HFFc6 (cell line): ENCODE data around the gene PRSS57. TPM values are rescaled to one million over a fixed set of nuclear protein-coding genes. Genes with fewer than 3 reads are reported as not detected.

Experiments used
- DNase-seq: peaks from one replicate; pipeline ENCODE4 v3.0.0-alpha.2; 2018
- H3K27ac Mint-ChIP-seq: 2 replicates; pipeline ENCODE4 v1.8.0; 2020; ENCODE audit warnings: mild to moderate bottlenecking, mixed read lengths
- H3K27me3 Mint-ChIP-seq: 2 replicates; pipeline ENCODE4 v1.8.0; 2021; ENCODE audit warnings: mild to moderate bottlenecking, moderate library complexity, mixed read lengths; ENCODE audit not compliant: insufficient read depth
- H3K36me3 Mint-ChIP-seq: 2 replicates; pipeline ENCODE4 v1.8.0; 2021; ENCODE audit warnings: low read depth, mixed read lengths
- H3K4me1 Mint-ChIP-seq: 2 replicates; pipeline ENCODE4 v1.8.0; 2020; ENCODE audit warnings: low read depth, mixed read lengths
- H3K4me3 Mint-ChIP-seq: 2 replicates; pipeline ENCODE4 v1.8.0; 2020; ENCODE audit warnings: mild to moderate bottlenecking, moderate library complexity, mixed read lengths
- H3K9me3 Mint-ChIP-seq: 2 replicates; pipeline ENCODE4 v1.8.0; 2020; ENCODE audit warnings: mild to moderate bottlenecking, mixed read lengths
- total RNA-seq, 6 experiments: library from RNA; stranded (reverse); fragmentation: NEBNext Ultra II Directional; extraction: Animal tissue kit (Norgen Biotek cat#: 25700); gene quantifications; 2 replicates in 1 of 6; 3 replicates in 5 of 6; pipeline ENCODE4 v1.2.3, GENCODE V29; 2021
- TF ChIP-seq, protein P1 (sequence below): fragments of 200-600 bp; sonication (generic); IDR thresholded peaks from 2 replicates; pipeline ENCODE4 v1.5.0; 2021; ENCODE audit warnings: antibody characterized with exemption, mild to moderate bottlenecking

The PRSS57 gene
- total RNA-seq, 6 experiments from 2014 or later, result not detected

DNA sequence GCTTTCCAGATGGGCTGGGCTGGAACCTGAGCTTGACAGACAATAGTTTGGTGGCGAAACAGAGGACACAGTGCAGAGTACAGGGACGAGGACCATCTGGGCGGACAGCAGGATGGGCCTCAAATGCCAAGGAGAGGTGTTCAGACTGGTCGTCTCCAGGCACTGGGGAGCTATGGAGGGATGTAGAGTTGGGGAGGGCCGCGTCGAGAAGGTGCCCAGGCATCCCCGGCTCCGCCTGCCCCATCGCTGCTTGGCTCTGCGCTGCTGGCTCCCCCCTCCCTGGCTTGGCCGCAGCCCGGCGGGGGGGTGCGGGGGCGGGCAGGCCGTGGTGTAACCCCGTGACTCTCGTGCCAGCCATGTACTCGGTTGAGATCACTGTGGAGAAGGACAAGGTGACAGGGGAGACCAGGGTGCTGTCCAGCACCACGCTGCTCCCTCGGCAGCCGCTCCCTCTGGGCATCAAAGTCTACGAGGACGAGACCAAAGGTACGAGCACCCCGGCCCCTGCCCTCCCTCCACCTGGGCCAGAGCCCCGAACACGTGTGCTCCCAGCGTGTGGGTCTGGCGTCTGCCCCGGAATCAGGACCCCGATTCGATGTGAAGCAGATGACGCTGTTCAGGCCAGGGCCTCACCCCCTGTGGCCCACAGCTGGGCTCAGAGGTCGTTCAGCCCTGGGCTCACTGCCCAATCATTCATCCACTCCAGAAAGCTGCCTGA lies 44.9 kb upstream of the PRSS57 start:
- no peak overlapping the region for H3K4me3 Mint-ChIP-seq

DNA sequence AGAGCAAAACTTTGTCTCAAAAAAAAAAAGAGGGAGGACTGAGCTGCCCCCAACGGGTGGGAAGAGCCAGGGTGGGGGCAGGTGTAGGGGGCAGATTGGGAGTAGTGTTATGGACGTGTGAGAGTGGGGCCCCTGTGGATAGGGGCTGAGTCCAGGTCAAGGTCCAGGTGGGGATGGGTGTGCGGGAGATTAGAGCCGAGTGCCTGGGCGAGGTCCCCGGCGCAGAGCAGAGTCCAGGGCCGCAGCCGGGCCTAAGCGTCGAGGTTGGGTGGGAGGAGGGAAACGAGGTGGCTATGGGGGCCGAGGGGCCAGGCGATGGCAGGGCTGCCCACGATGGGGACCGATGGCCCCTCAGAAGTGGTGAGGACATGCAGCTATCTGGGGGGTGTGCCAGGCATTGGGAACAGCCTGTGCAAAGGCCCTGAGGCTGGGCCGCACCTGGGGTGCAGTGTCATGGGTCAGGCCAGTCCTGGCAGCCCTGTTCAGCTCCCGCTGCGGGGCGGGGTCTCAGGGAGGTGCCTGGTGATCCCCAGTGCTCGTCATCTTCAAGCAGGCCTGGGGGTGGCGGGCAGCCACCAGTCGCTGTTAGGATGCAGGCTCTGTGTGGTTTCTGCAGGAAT lies 43.4 kb upstream of the PRSS57 start:
- H3K27ac Mint-ChIP-seq, result no peak overlapping the region
- H3K36me3 Mint-ChIP-seq, result no peaks in the 10 kb centered on the region; the same call in 1 of the 2 replicates
- no peak overlapping the region for H3K4me3 Mint-ChIP-seq
- peaks cover 4% of the 10 kb centered on the region; the same call in 1 of the 2 replicates for H3K4me1 Mint-ChIP-seq
- no peak for DNase-seq
- peaks cover 3% of the 10 kb centered on the region for H3K9me3 Mint-ChIP-seq
- TF ChIP-seq, protein P1, sequence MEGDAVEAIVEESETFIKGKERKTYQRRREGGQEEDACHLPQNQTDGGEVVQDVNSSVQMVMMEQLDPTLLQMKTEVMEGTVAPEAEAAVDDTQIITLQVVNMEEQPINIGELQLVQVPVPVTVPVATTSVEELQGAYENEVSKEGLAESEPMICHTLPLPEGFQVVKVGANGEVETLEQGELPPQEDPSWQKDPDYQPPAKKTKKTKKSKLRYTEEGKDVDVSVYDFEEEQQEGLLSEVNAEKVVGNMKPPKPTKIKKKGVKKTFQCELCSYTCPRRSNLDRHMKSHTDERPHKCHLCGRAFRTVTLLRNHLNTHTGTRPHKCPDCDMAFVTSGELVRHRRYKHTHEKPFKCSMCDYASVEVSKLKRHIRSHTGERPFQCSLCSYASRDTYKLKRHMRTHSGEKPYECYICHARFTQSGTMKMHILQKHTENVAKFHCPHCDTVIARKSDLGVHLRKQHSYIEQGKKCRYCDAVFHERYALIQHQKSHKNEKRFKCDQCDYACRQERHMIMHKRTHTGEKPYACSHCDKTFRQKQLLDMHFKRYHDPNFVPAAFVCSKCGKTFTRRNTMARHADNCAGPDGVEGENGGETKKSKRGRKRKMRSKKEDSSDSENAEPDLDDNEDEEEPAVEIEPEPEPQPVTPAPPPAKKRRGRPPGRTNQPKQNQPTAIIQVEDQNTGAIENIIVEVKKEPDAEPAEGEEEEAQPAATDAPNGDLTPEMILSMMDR, result no peak
- H3K27me3 Mint-ChIP-seq, result peaks cover 4% of the 10 kb centered on the region

More for the DNA sequence above, 44.9 kb upstream of the PRSS57 start:
- TF ChIP-seq, protein P1, result no peak
- DNase-seq, result no peak
- Mint-ChIP-seq H3K4me1 (no peaks in the 10 kb centered on the region), H3K27ac (no peak overlapping the region), H3K9me3 (peaks cover 18% of the 10 kb centered on the region), H3K27me3 (no peaks in the 10 kb centered on the region; the same call in none of the 2 replicates), H3K36me3 (no peaks in the 10 kb centered on the region; the same call in 1 of the 2 replicates)

DNA sequence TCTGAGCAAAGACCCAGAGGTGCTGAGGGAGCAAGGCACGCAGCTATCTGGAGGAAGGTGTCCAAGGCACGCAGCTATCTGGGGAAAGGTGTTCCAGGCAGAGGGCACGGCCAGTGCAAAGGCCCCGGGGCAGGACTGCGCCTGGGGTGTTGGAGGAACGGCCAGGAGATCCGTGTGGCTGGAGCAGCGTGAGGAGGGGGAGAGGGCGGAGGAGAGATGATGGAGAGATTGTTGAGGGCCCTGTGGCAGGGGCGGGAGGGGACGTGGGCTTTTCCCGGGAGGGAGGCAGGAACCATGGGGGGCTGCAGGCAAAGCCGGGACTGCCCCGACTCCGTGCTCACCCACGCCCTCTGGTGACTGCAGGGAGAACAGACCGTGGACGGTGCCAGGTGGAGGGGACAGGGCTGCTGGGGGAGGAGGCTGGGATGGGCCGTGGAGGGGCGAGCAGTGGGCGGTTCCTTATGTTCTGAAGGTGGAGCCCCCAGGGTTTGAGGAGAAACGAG lies 42.4 kb upstream of the PRSS57 start:
- TF ChIP-seq, protein P1, result peak; percentile 77
- no peak for DNase-seq
- Mint-ChIP-seq H3K4me3 (no peak overlapping the region), H3K27ac (no peak overlapping the region), H3K27me3 (peaks cover 9% of the 10 kb centered on the region), H3K36me3 (no peaks in the 10 kb centered on the region), H3K4me1 (peaks cover 4% of the 10 kb centered on the region; the same call in 1 of the 2 replicates), H3K9me3 (no peaks in the 10 kb centered on the region)

DNA sequence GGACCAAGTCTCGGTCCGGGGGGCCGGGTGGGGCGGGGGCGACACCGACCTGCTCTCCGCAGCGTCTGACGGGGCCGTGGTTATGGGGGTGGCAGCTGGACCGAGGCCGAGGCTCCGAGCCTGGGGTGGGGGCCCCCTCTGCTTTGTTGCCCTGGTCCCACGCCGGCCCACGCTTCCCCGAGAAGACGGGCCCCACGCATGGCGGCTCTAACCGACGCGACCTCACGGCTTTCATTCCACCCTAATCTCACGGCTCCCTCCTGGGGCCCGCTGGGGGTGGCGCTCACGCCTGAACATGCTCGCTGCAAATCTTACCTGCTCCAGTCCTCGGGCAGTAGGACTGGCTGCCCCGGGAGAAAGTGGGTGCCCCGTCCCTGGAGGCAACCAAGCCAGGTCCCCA lies 40.9 kb upstream of the PRSS57 start:
- H3K27me3 Mint-ChIP-seq, result peaks cover 12% of the 10 kb centered on the region
- no peaks in the 10 kb centered on the region for H3K36me3 Mint-ChIP-seq
- no peak overlapping the region for H3K4me3 Mint-ChIP-seq
- no peak overlapping the region for H3K27ac Mint-ChIP-seq
- no peaks in the 10 kb centered on the region for H3K9me3 Mint-ChIP-seq
- TF ChIP-seq, protein P1, result no peak
- DNase-seq, result no peak
- H3K4me1 Mint-ChIP-seq, result peaks cover 4% of the 10 kb centered on the region; the same call in 1 of the 2 replicates

DNA sequence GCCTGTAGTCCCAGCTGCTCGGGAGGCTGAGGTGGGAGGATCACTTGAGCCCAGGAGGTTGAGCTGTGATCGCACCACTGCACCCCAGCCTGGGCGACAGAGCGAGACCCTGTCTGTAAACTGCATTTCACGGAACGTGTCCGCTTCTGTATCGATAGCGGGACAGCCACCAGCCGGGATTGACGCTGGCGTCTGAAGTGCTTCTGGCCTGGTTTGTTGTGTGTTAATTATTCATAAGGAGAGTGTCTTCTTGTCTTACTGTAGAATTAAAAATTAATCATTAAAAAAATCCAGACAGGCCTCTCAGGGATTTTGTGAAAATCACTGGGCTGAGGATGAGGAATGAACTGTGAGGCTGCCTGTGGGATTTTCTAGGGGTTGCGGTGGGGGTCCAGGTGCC lies 39.5 kb upstream of the PRSS57 start:
- DNase-seq, result no peak
- Mint-ChIP-seq H3K4me3 (no peak overlapping the region), H3K9me3 (no peaks in the 10 kb centered on the region), H3K27me3 (peaks cover 12% of the 10 kb centered on the region), H3K4me1 (peaks cover 4% of the 10 kb centered on the region; the same call in 1 of the 2 replicates), H3K27ac (no peak overlapping the region), H3K36me3 (no peaks in the 10 kb centered on the region)
- TF ChIP-seq, protein P1, result no peak
